GM23338 (cell line): ENCODE results near the gene ARPC4. TPM values are rescaled to one million over a fixed set of nuclear protein-coding genes. Genes with fewer than 3 reads are reported as not detected.

Experiments
- ATAC-seq: fragments of 200-7000 bp; cut with Tn5 transposase; 3 replicates; pipeline ENCODE4 v1.9.1; 2020
- DNase-seq: peaks from one replicate; pipeline ENCODE4 v3.0.0-alpha.2; 2015; ENCODE audit warnings: low spot score
- H2AFZ ChIP-seq: fragments of 200-600 bp; sonication (generic); 2 replicates; pipeline ENCODE4 v1.8.0; 2016; ENCODE audit warnings: antibody characterized with exemption, mild to moderate bottlenecking, moderate library complexity
- H3F3A ChIP-seq: fragments of 200-600 bp; sonication (generic); replicated peaks from 2 replicates; pipeline ENCODE4 v1.8.0; 2017; ENCODE audit warnings: antibody characterized with exemption, mixed run types, low read depth
- H3K27ac ChIP-seq: fragments of 200-600 bp; sonication (generic); 2 replicates; pipeline ENCODE4 v1.6.1; 2016; ENCODE audit warnings: low read depth
- H3K27me3 ChIP-seq: fragments of 200-600 bp; sonication (generic); 2 replicates; pipeline ENCODE4 v1.8.0; 2016; ENCODE audit warnings: mild to moderate bottlenecking, mixed run types, moderate library complexity; ENCODE audit not compliant: insufficient read depth
- H3K36me3 ChIP-seq: fragments of 200-600 bp; sonication (generic); 2 replicates; pipeline ENCODE4 v1.8.0; 2016; ENCODE audit warnings: mild to moderate bottlenecking; ENCODE audit not compliant: insufficient read depth
- H3K4me1 ChIP-seq: fragments of 200-600 bp; sonication (generic); 2 replicates; pipeline ENCODE4 v1.8.0; 2016; ENCODE audit warnings: mild to moderate bottlenecking, moderate library complexity; ENCODE audit not compliant: insufficient read depth
- H3K4me2 ChIP-seq: fragments of 200-600 bp; sonication (generic); 2 replicates; pipeline ENCODE4 v1.7.1; 2017; ENCODE audit warnings: mixed run types
- H3K4me3 ChIP-seq: fragments of 200-600 bp; sonication (generic); 2 replicates; pipeline ENCODE4 v1.6.1; 2016; ENCODE audit warnings: mixed run types
- H3K79me2 ChIP-seq: fragments of 200-600 bp; sonication (generic); replicated peaks from 2 replicates; pipeline ENCODE4 v1.8.0; 2017; ENCODE audit warnings: mild to moderate bottlenecking; ENCODE audit not compliant: insufficient read depth
- H3K9me2 ChIP-seq: fragments of 200-600 bp; sonication (generic); 2 replicates; pipeline ENCODE4 v1.8.0; 2017; ENCODE audit not compliant: insufficient read depth
- H4K20me1 ChIP-seq: fragments of 200-600 bp; sonication (generic); replicated peaks from 2 replicates; pipeline ENCODE4 v1.8.0; 2017; ENCODE audit warnings: mild to moderate bottlenecking; ENCODE audit not compliant: insufficient read depth
- H3K27ac Mint-ChIP-seq: 2 replicates; pipeline ENCODE4 v1.8.0; 2020; ENCODE audit warnings: inconsistent platforms, mild to moderate bottlenecking, moderate library complexity, mixed read lengths
- H3K27me3 Mint-ChIP-seq: 3 replicates; pipeline ENCODE4 v1.8.0; 2022; ENCODE audit warnings: low read depth, mild to moderate bottlenecking, moderate library complexity, mixed read lengths, inconsistent platforms; ENCODE audit not compliant: insufficient read depth, poor library complexity
- H3K36me3 Mint-ChIP-seq: 3 replicates; pipeline ENCODE4 v1.8.0; 2021; ENCODE audit warnings: low read depth, mild to moderate bottlenecking, inconsistent platforms, moderate library complexity, mixed read lengths
- H3K4me1 Mint-ChIP-seq: 3 replicates; pipeline ENCODE4 v1.8.0; 2020; ENCODE audit warnings: mild to moderate bottlenecking, inconsistent platforms, mixed read lengths
- H3K4me3 Mint-ChIP-seq: 3 replicates; pipeline ENCODE4 v1.8.0; 2021; ENCODE audit warnings: moderate library complexity, mild to moderate bottlenecking, inconsistent platforms, mixed read lengths
- H3K9me3 Mint-ChIP-seq: 3 replicates; pipeline ENCODE4 v1.8.0; 2020; ENCODE audit warnings: moderate library complexity, mild to moderate bottlenecking, inconsistent platforms, mixed read lengths
- CTCF ChIP-seq, 2 experiments: fragments of 200-600 bp in 1 of 2; sonication (generic) in 1 of 2; conservative IDR thresholded peaks; 2 replicates each; pipeline versions ENCODE4 v1.5.1 to v1.6.1; 2016 to 2017; ENCODE audit warnings: antibody characterized with exemption in 2 of 2, low read depth in 2 of 2, mild to moderate bottlenecking in 2 of 2, moderate library complexity in 1 of 2
- EZH2phosphoT487 ChIP-seq: fragments of 200-600 bp; sonication (generic); IDR thresholded peaks from one replicate; pipeline ENCODE4 v1.8.1; 2018; ENCODE audit warnings: antibody characterized with exemption; ENCODE audit not compliant: unreplicated experiment
- JUNB ChIP-seq: IDR thresholded peaks from one replicate; pipeline ENCODE4 v1.6.1; 2016; ENCODE audit warnings: antibody characterized with exemption; ENCODE audit not compliant: unreplicated experiment
- NANOG ChIP-seq: IDR thresholded peaks from 2 replicates; pipeline ENCODE4 v1.6.1; 2016; ENCODE audit warnings: antibody characterized with exemption, borderline replicate concordance
- POLR2AphosphoS5 ChIP-seq: IDR thresholded peaks from 2 replicates; pipeline ENCODE4 v1.6.1; 2016; ENCODE audit warnings: antibody characterized with exemption, low read depth
- REST ChIP-seq: IDR thresholded peaks from one replicate; pipeline ENCODE4 v1.6.1; 2018; ENCODE audit warnings: antibody characterized with exemption; ENCODE audit not compliant: unreplicated experiment
- STAT1 ChIP-seq: IDR thresholded peaks from one replicate; pipeline ENCODE4 v1.6.1; 2016; ENCODE audit warnings: antibody characterized with exemption; ENCODE audit not compliant: unreplicated experiment
- ZNF331 ChIP-seq: fragments of 250-450 bp; sonication (Bioruptor Pico); IDR thresholded peaks from 2 replicates; pipeline ENCODE4 v1.5.0; 2020; ENCODE audit warnings: low read depth, mild to moderate bottlenecking, moderate library complexity
- polyA plus RNA-seq: library from polyadenylated mRNA; unstranded; fragments of >200 nt; fragmentation: Nextera tagmentation; extraction: Ambion mirVana; gene quantifications from 2 replicates; pipeline ENCODE4 v1.2.1, GENCODE V29; 2016
- total RNA-seq: library from RNA; depleted of rRNA; stranded (reverse); fragments of >200 nt; shearing (Covaris generic); gene quantifications from 2 replicates; pipeline ENCODE4 v1.2.3, GENCODE V29; 2014
- TF ChIP-seq, protein P1 (sequence below): fragments of 250-450 bp; sonication (Bioruptor Pico); IDR thresholded peaks from 2 replicates; pipeline ENCODE4 v1.5.0; 2020; ENCODE audit warnings: mild to moderate bottlenecking, moderate library complexity

ARPC4 gene
- total and polyA plus RNA-seq, 2 experiments from 2014 or later, result 71.9 to 176 TPM

GRCh38 chr3:9768141-9768775 is 24.6 kb upstream of the ARPC4 start:
- H3K27ac Mint-ChIP-seq, result no peak overlapping the region
- Histone ChIP-seq H4K20me1 (no peaks in the 10 kb centered on the region), H3F3A (no peaks in the 10 kb centered on the region), H3K4me3 (no peak overlapping the region), H3K36me3 (no peaks in the 10 kb centered on the region), H3K27ac (no peak overlapping the region), H2AFZ (no peak overlapping the region), H3K4me1 (no peaks in the 10 kb centered on the region), H3K9me2 (no peaks in the 10 kb centered on the region), H3K4me2 (no peak overlapping the region), H3K79me2 (no peaks in the 10 kb centered on the region), H3K27me3 (peaks cover 62% of the 10 kb centered on the region)
- H3K36me3 Mint-ChIP-seq, result no peaks in the 10 kb centered on the region
- peaks cover 42% of the 10 kb centered on the region for H3K27me3 Mint-ChIP-seq
- DNase-seq, result no peak
- no peak overlapping the region for H3K4me3 Mint-ChIP-seq
- TF ChIP-seq ZNF331, result no peak
- no peak for TF ChIP-seq NANOG
- no peak for TF ChIP-seq REST
- TF ChIP-seq EZH2phosphoT487, result no peak
- TF ChIP-seq JUNB, result no peak
- TF ChIP-seq POLR2AphosphoS5, result no peak
- no peaks in the 10 kb centered on the region for H3K9me3 Mint-ChIP-seq
- no peak for ATAC-seq
- peaks cover 18% of the 10 kb centered on the region for H3K4me1 Mint-ChIP-seq

GRCh38 chr3:9769012-9769411 is 23.9 kb upstream of the ARPC4 start:
- Histone ChIP-seq H3K27ac (no peak overlapping the region), H3F3A (no peaks in the 10 kb centered on the region), H4K20me1 (no peaks in the 10 kb centered on the region), H3K36me3 (no peaks in the 10 kb centered on the region), H3K9me2 (no peaks in the 10 kb centered on the region), H3K4me1 (no peaks in the 10 kb centered on the region), H3K4me3 (peak overlapping the region; percentile 68), H3K27me3 (peaks cover 62% of the 10 kb centered on the region), H3K4me2 (peak overlapping the region; percentile 85), H2AFZ (no peak overlapping the region), H3K79me2 (no peaks in the 10 kb centered on the region)
- Mint-ChIP-seq H3K9me3 (no peaks in the 10 kb centered on the region), H3K27me3 (peaks cover 42% of the 10 kb centered on the region), H3K4me1 (peaks cover 18% of the 10 kb centered on the region), H3K36me3 (no peaks in the 10 kb centered on the region), H3K4me3 (peak overlapping the region; percentile 64), H3K27ac (no peak overlapping the region)
- DNase-seq (no peak), ATAC-seq (no peak)
- TF ChIP-seq, protein P1, sequence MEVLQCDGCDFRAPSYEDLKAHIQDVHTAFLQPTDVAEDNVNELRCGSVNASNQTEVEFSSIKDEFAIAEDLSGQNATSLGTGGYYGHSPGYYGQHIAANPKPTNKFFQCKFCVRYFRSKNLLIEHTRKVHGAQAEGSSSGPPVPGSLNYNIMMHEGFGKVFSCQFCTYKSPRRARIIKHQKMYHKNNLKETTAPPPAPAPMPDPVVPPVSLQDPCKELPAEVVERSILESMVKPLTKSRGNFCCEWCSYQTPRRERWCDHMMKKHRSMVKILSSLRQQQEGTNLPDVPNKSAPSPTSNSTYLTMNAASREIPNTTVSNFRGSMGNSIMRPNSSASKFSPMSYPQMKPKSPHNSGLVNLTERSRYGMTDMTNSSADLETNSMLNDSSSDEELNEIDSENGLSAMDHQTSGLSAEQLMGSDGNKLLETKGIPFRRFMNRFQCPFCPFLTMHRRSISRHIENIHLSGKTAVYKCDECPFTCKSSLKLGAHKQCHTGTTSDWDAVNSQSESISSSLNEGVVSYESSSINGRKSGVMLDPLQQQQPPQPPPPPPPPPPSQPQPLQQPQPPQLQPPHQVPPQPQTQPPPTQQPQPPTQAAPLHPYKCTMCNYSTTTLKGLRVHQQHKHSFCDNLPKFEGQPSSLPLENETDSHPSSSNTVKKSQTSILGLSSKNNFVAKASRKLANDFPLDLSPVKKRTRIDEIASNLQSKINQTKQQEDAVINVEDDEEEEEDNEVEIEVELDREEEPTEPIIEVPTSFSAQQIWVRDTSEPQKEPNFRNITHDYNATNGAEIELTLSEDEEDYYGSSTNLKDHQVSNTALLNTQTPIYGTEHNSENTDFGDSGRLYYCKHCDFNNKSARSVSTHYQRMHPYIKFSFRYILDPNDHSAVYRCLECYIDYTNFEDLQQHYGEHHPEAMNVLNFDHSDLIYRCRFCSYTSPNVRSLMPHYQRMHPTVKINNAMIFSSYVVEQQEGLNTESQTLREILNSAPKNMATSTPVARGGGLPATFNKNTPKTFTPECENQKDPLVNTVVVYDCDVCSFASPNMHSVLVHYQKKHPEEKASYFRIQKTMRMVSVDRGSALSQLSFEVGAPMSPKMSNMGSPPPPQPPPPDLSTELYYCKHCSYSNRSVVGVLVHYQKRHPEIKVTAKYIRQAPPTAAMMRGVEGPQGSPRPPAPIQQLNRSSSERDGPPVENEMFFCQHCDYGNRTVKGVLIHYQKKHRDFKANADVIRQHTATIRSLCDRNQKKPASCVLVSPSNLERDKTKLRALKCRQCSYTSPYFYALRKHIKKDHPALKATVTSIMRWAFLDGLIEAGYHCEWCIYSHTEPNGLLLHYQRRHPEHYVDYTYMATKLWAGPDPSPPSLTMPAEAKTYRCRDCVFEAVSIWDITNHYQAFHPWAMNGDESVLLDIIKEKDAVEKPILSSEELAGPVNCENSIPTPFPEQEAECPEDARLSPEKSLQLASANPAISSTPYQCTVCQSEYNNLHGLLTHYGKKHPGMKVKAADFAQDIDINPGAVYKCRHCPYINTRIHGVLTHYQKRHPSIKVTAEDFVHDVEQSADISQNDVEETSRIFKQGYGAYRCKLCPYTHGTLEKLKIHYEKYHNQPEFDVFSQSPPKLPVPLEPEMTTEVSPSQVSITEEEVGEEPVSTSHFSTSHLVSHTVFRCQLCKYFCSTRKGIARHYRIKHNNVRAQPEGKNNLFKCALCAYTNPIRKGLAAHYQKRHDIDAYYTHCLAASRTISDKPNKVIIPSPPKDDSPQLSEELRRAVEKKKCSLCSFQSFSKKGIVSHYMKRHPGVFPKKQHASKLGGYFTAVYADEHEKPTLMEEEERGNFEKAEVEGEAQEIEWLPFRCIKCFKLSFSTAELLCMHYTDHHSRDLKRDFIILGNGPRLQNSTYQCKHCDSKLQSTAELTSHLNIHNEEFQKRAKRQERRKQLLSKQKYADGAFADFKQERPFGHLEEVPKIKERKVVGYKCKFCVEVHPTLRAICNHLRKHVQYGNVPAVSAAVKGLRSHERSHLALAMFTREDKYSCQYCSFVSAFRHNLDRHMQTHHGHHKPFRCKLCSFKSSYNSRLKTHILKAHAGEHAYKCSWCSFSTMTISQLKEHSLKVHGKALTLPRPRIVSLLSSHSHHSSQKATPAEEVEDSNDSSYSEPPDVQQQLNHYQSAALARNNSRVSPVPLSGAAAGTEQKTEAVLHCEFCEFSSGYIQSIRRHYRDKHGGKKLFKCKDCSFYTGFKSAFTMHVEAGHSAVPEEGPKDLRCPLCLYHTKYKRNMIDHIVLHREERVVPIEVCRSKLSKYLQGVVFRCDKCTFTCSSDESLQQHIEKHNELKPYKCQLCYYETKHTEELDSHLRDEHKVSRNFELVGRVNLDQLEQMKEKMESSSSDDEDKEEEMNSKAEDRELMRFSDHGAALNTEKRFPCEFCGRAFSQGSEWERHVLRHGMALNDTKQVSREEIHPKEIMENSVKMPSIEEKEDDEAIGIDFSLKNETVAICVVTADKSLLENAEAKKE (CRISPR knock-in tag), result no peak
- TF ChIP-seq CTCF (conservative IDR thresholded peaks at IDR 0.05; ENCODE audit: low read depth in 2 of 2) (no peak), JUNB (no peak), STAT1 (no peak)
